GM23248 (cell line): ENCODE data around the gene ACTR2. TPM values are rescaled to one million over a fixed set of nuclear protein-coding genes. Genes with fewer than 3 reads are reported as not detected.

Source experiments
- DNase-seq: peaks from one replicate; pipeline ENCODE4 v3.0.0-alpha.2; 2015
- H2AFZ ChIP-seq: fragments of 200-600 bp; sonication (generic); 2 replicates; pipeline ENCODE4 v1.6.1; 2016; ENCODE audit warnings: antibody characterized with exemption
- H3F3A ChIP-seq: fragments of 200-600 bp; sonication (generic); 2 replicates; pipeline ENCODE4 v1.6.1; 2016; ENCODE audit warnings: mild to moderate bottlenecking, antibody characterized with exemption, mixed run types; ENCODE audit not compliant: insufficient read depth
- H3K27ac ChIP-seq: fragments of 200-600 bp; sonication (generic); 2 replicates; pipeline ENCODE4 v1.5.1; 2016; ENCODE audit warnings: mild to moderate bottlenecking
- H3K27me3 ChIP-seq: fragments of 200-600 bp; sonication (generic); replicated peaks from 2 replicates; pipeline ENCODE4 v1.6.1; 2016; ENCODE audit warnings: mild to moderate bottlenecking; ENCODE audit not compliant: insufficient read depth
- H3K36me3 ChIP-seq: fragments of 200-600 bp; sonication (generic); 2 replicates; pipeline ENCODE4 v1.6.1; 2016; ENCODE audit warnings: low read depth, mild to moderate bottlenecking
- H3K4me1 ChIP-seq: fragments of 200-600 bp; sonication (generic); 2 replicates; pipeline ENCODE4 v1.6.1; 2016; ENCODE audit warnings: mild to moderate bottlenecking; ENCODE audit not compliant: insufficient read depth
- H3K4me2 ChIP-seq: fragments of 200-600 bp; sonication (generic); one replicate; pipeline ENCODE4 v1.6.1; 2016; ENCODE audit warnings: mild to moderate bottlenecking; ENCODE audit not compliant: unreplicated experiment
- H3K4me3 ChIP-seq: fragments of 200-600 bp; sonication (generic); 2 replicates; pipeline ENCODE4 v1.5.1; 2016; ENCODE audit warnings: mild to moderate bottlenecking
- H3K79me2 ChIP-seq: fragments of 200-600 bp; sonication (generic); 2 replicates; pipeline ENCODE4 v1.6.1; 2016; ENCODE audit warnings: mild to moderate bottlenecking; ENCODE audit not compliant: insufficient read depth
- H3K9ac ChIP-seq: fragments of 200-600 bp; sonication (generic); 2 replicates; pipeline ENCODE4 v1.6.1; 2016; ENCODE audit warnings: mild to moderate bottlenecking
- H3K9me2 ChIP-seq: fragments of 200-600 bp; sonication (generic); 2 replicates; pipeline ENCODE4 v1.6.1; 2016; ENCODE audit warnings: mixed run types, mild to moderate bottlenecking, moderate library complexity; ENCODE audit not compliant: insufficient read depth
- H3K9me3 ChIP-seq: fragments of 200-600 bp; sonication (generic); one replicate; pipeline ENCODE4 v1.6.1; 2017; ENCODE audit warnings: low read depth
- H4K20me1 ChIP-seq: fragments of 200-600 bp; sonication (generic); 2 replicates; pipeline ENCODE4 v1.6.0; 2016; ENCODE audit not compliant: insufficient read depth
- EZH2 ChIP-seq: fragments of 200-600 bp; sonication (generic); IDR thresholded peaks from 2 replicates; pipeline ENCODE4 v1.6.1; 2018; ENCODE audit warnings: antibody characterized with exemption, mild to moderate bottlenecking; ENCODE audit not compliant: insufficient read depth, poor library complexity, severe bottlenecking
- EZH2phosphoT487 ChIP-seq: fragments of 200-600 bp; sonication (generic); IDR thresholded peaks from 2 replicates; pipeline ENCODE4 v1.6.1; 2018; ENCODE audit warnings: antibody characterized with exemption, moderate library complexity, mild to moderate bottlenecking, low read depth; ENCODE audit not compliant: insufficient read depth
- WGBS, 2 experiments: methylation state at CpG; one replicate each; pipeline ENCODE4 v1.1.6; 2015 to 2017; ENCODE audit warnings: low lambda C conversion rate in 2 of 2, low coverage in 1 of 2; ENCODE audit errors: missing lambda C conversion rate in 2 of 2; 5-methylcytosine and 5-hydroxymethylcytosine counted together
- in situ Hi-C: fragments of 300-500 bp; cut with MboI; formaldehyde crosslinking; loops from 2 replicates; pipeline ENCODE4 v1.15.0; 2020
- polyA plus RNA-seq: library from polyadenylated mRNA; unstranded; fragments of >200 nt; fragmentation: Nextera tagmentation; extraction: Ambion mirVana; gene quantifications from 2 replicates; pipeline ENCODE4 v1.2.1, GENCODE V29; 2016
- total RNA-seq: library from RNA; depleted of rRNA; stranded (reverse); fragments of >200 nt; shearing (Covaris generic); gene quantifications from 2 replicates; pipeline ENCODE4 v1.2.3, GENCODE V29; 2014

ACTR2 gene
- total and polyA plus RNA-seq, 2 experiments from 2014 or later: 126 to 161 TPM

DNA sequence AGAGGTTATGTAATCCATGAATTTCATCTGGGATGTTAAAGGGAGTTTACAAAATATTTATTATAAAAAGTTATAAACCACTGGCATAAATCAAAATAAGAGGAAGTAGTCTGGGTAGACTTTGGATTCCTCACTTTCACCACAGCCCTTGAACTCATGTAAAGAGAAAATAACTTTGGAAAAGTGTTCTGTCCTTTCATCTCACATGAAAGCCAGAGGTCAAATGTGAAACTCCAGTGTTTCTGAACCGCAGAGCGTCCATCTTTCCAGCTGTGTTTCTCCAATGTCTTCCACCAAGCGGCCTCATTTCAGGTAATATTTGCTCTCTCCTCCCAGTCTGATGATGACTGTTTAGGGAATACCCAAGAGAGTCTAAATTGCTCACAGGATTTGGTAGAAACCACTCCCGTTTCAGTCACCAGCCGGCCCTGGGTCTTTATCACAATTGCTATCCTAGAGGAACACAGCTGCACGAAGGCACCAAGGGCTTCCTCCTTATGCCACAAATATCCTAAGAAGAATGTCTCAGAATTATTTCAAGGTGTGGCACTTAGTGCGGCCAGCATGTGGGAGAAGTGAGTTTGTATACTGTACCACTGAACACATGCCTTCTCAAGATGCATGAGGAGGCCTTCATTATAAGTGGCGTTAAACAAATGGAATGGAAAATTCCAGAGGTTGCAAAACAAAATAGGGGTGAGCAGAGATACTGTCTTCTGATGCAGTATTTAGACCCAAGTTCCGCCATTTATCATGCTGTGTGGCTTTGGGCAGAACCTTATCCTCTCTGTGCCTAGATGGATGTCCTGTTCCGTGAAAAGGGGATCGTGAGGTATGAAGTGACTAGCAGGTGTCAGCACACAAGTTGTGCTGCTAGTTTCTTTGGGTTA lies 63.8 kb downstream of the ACTR2 start:
- H3K27ac ChIP-seq: no peak overlapping the region
- H3K27me3 ChIP-seq: no peaks in the 10 kb centered on the region
- in situ Hi-C loops: no loop called here
- no peak overlapping the region for H2AFZ ChIP-seq
- no peak overlapping the region for H3K9ac ChIP-seq
- H3K79me2 ChIP-seq: no peaks in the 10 kb centered on the region
- no peaks in the 10 kb centered on the region for H3K9me3 ChIP-seq
- no peaks in the 10 kb centered on the region for H4K20me1 ChIP-seq
- no peak overlapping the region for H3K4me3 ChIP-seq
- no peak for TF ChIP-seq EZH2phosphoT487
- TF ChIP-seq EZH2: no peak
- no peak for DNase-seq
- H3K9me2 ChIP-seq: no peaks in the 10 kb centered on the region
- H3F3A ChIP-seq: 0 out of 2 replicates have a peak, but pooled peaks cover 2% of the 10 kb centered on the region
- 91% methylated on average over 11 of the region's 11 CpGs for WGBS, 2 experiments
- no peaks in the 10 kb centered on the region for H3K36me3 ChIP-seq
- H3K4me2 ChIP-seq: no peak overlapping the region
- H3K4me1 ChIP-seq: no peaks in the 10 kb centered on the region

- in situ Hi-C loops: no loop called here
- H3K9ac ChIP-seq: no peak overlapping the region
- DNase-seq: no peak
- no peak overlapping the region for H3K4me2 ChIP-seq
- H4K20me1 ChIP-seq: no peaks in the 10 kb centered on the region
- H3K4me3 ChIP-seq: no peak overlapping the region
- WGBS, 2 experiments: 51 to 56% methylated on average over 3 of the region's 3 CpGs
- no peaks in the 10 kb centered on the region for H3K27me3 ChIP-seq
- no peaks in the 10 kb centered on the region for H3K9me2 ChIP-seq
- no peaks in the 10 kb centered on the region for H3F3A ChIP-seq
- H3K79me2 ChIP-seq: no peaks in the 10 kb centered on the region
- H3K36me3 ChIP-seq: no peaks in the 10 kb centered on the region
- H3K4me1 ChIP-seq: no peaks in the 10 kb centered on the region
- no peak for TF ChIP-seq EZH2
- TF ChIP-seq EZH2phosphoT487: no peak
- H3K9me3 ChIP-seq: no peaks in the 10 kb centered on the region
- no peak overlapping the region for H2AFZ ChIP-seq
- no peak overlapping the region for H3K27ac ChIP-seq
Measured at GRCh38 chr2:65292106-65292400, 64.4 kb downstream of the ACTR2 start.

DNA sequence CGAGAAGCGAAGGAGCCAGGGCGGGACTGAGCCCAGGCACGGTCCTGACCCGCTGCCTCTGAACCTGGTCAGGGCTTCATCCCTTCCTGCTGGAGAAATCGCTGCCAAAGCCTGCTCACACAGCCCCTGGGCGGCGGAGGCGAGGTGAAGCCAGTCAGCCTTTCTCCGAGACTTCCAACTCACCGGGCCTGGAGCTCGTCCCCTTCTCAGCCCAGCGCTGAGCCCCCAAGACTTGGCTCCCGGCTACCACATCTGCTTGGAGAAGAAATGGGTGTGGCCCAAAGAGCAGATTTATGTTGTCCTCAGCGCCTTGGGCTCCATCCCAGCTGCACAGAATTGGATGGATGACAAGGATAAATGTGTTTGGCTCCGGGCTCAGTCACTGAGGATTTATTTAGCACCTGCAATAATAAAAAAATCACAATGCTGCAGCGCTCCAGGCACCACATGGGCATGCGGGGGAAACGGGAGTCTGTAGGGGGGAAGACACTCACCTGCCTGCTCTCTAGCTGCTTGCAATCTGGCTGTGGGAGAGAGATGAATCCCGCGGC lies 64.9 kb downstream of the ACTR2 start:
- no peaks in the 10 kb centered on the region for H3K9me3 ChIP-seq
- 34 to 38% methylated on average over 21 of the region's 21 CpGs for WGBS, 2 experiments
- no peaks in the 10 kb centered on the region for H3K79me2 ChIP-seq
- no peaks in the 10 kb centered on the region for H3K36me3 ChIP-seq
- no peaks in the 10 kb centered on the region for H3K4me1 ChIP-seq
- H3K27me3 ChIP-seq: no peaks in the 10 kb centered on the region
- H3K9ac ChIP-seq: no peak overlapping the region
- no peak overlapping the region for H3K4me3 ChIP-seq
- in situ Hi-C loops: no loop called here
- H3K27ac ChIP-seq: no peak overlapping the region
- no peaks in the 10 kb centered on the region for H3K9me2 ChIP-seq
- H2AFZ ChIP-seq: no peak overlapping the region
- H4K20me1 ChIP-seq: no peaks in the 10 kb centered on the region
- no peaks in the 10 kb centered on the region for H3F3A ChIP-seq
- no peak overlapping the region for H3K4me2 ChIP-seq
- TF ChIP-seq EZH2phosphoT487 (no peak), EZH2 (no peak)
- no peak for DNase-seq

DNA sequence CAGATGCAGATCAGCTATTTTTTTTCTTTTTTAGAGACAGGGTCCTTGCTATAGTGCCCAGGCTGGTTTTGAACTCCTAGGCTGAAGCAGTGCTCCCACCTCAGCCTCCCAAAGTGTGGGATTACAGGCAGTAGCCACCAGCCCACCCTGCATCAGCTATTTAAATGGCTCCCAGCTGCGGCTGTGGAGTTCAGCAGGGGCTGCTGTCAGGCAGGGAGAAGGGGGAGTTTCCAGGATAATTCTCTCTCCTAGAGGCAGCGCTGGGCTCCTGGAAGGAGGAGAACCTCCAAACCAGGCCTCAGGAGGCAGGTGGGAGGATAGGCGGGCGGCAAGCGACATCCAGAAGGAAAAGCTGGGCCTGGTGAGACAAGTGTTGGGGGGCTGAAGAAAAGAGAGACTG lies 65.7 kb downstream of the ACTR2 start:
- no peaks in the 10 kb centered on the region for H3K27me3 ChIP-seq
- H3K27ac ChIP-seq: no peak overlapping the region
- H3K9me2 ChIP-seq: no peaks in the 10 kb centered on the region
- H3K4me2 ChIP-seq: no peak overlapping the region
- H3K9me3 ChIP-seq: no peaks in the 10 kb centered on the region
- H3K9ac ChIP-seq: no peak overlapping the region
- WGBS, 2 experiments: 97% methylated on average over 5 of the region's 5 CpGs
- no peaks in the 10 kb centered on the region for H4K20me1 ChIP-seq
- no peak for DNase-seq
- no peak overlapping the region for H3K4me3 ChIP-seq
- no peaks in the 10 kb centered on the region for H3K36me3 ChIP-seq
- H3K79me2 ChIP-seq: no peaks in the 10 kb centered on the region
- TF ChIP-seq EZH2 (no peak), EZH2phosphoT487 (no peak)
- no peak overlapping the region for H2AFZ ChIP-seq
- in situ Hi-C loops: no loop called here
- no peaks in the 10 kb centered on the region for H3F3A ChIP-seq
- H3K4me1 ChIP-seq: no peaks in the 10 kb centered on the region
